HEK293T (cell line): ENCODE results near the gene CDH4.

Experiments
- CTCF ChIA-PET: fragments of 350-600 bp; formaldehyde crosslinking; extraction: SDS; loops from one replicate; lab custom pipeline; 2021; ENCODE audit warnings: antibody characterized with exemption, inconsistent platforms; lab: Yijun Ruan, JAX
- POLR2A ChIA-PET: fragments of 350-600 bp; formaldehyde crosslinking; extraction: SDS; loops from one replicate; lab custom pipeline; 2020; ENCODE audit warnings: antibody characterized with exemption, inconsistent platforms; lab: Yijun Ruan, JAX
- DNase-seq: peaks from one replicate; pipeline ENCODE4 v3.0.0; 2012; ENCODE audit warnings: mixed read lengths; ENCODE audit errors: extremely low spot score
- ARNT ChIP-seq: fragments of 450-650 bp; IDR thresholded peaks from 2 replicates; pipeline ENCODE4 v1.6.1; 2017; ENCODE audit warnings: mild to moderate bottlenecking
- BHLHE40 ChIP-seq: fragments of 450-650 bp; IDR thresholded peaks from 2 replicates; pipeline ENCODE4 v1.6.1; 2016; ENCODE audit warnings: mild to moderate bottlenecking, moderate library complexity, borderline replicate concordance
- CTBP1 ChIP-seq: fragments of 450-650 bp; IDR thresholded peaks from 2 replicates; pipeline ENCODE4 v1.6.1; 2016; ENCODE audit warnings: borderline replicate concordance
- ELF4 ChIP-seq: fragments of 450-650 bp; IDR thresholded peaks from 2 replicates; pipeline ENCODE4 v1.6.1; 2017; ENCODE audit warnings: antibody characterized with exemption
- FOXA1 ChIP-seq: fragments of 450-650 bp; IDR thresholded peaks from 2 replicates; pipeline ENCODE4 v1.6.1; 2016; ENCODE audit warnings: mild to moderate bottlenecking
- FOXK2 ChIP-seq: fragments of 450-650 bp; IDR thresholded peaks from 2 replicates; pipeline ENCODE4 v1.6.1; 2016; ENCODE audit warnings: mild to moderate bottlenecking
- FOXM1 ChIP-seq: fragments of 450-650 bp; IDR thresholded peaks from 2 replicates; pipeline ENCODE4 v1.6.1; 2017; ENCODE audit warnings: mild to moderate bottlenecking, borderline replicate concordance
- HDGF ChIP-seq: fragments of 450-650 bp; IDR thresholded peaks from 2 replicates; pipeline ENCODE4 v1.6.1; 2017; ENCODE audit warnings: antibody characterized with exemption, borderline replicate concordance
- L3MBTL2 ChIP-seq: fragments of 450-650 bp; conservative IDR thresholded peaks from 2 replicates; pipeline ENCODE4 v1.6.1; 2016; ENCODE audit warnings: mild to moderate bottlenecking
- LEF1 ChIP-seq: fragments of 450-650 bp; IDR thresholded peaks from 2 replicates; pipeline ENCODE4 v1.6.1; 2017; ENCODE audit warnings: mild to moderate bottlenecking, borderline replicate concordance
- NFRKB ChIP-seq: fragments of 450-650 bp; IDR thresholded peaks from 2 replicates; pipeline ENCODE4 v1.6.1; 2016; ENCODE audit warnings: mild to moderate bottlenecking, moderate library complexity
- PKNOX1 ChIP-seq: fragments of 450-650 bp; IDR thresholded peaks from 2 replicates; pipeline ENCODE4 v1.6.1; 2016
- SP1 ChIP-seq: fragments of 450-650 bp; IDR thresholded peaks from 2 replicates; pipeline ENCODE4 v1.6.1; 2017
- SUZ12 ChIP-seq: fragments of 450-650 bp; IDR thresholded peaks from 2 replicates; pipeline ENCODE4 v1.6.1; 2016; ENCODE audit warnings: mild to moderate bottlenecking
- TARDBP ChIP-seq: fragments of 450-650 bp; IDR thresholded peaks from 2 replicates; pipeline ENCODE4 v1.6.1; 2016
- ZNF384 ChIP-seq: fragments of 450-650 bp; IDR thresholded peaks from 2 replicates; pipeline ENCODE4 v1.6.1; 2016

Gene CDH4

DNA sequence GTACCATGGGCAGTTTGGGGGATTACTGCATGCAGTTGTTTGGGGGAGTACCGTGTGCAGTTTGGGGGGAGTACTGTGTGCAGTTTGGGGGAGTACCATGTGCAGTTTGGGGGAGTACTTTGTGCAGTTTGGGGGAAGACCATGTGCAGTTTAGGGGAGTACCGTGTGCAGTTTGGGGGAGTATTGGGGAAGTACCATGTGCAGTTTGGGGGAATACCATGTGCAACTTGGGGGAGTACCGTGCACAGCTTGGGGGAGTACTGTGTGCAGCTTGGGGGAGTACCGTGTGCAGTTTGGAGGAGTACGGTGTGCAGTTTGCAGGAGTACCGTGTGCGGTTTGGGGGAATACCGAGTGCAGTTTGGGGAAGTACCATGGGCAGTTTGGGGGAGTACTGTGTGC lies 22.3 kb downstream of the CDH4 start:
- no peak for DNase-seq
- POLR2A ChIA-PET = no interaction called here
- CTCF ChIA-PET = no interaction called here
- TF ChIP-seq TARDBP (no peak), FOXA1 (no peak), ARNT (no peak), LEF1 (no peak), L3MBTL2 (no peak), PKNOX1 (no peak), ZNF384 (no peak), CTBP1 (no peak), FOXK2 (no peak), BHLHE40 (no peak)

DNA sequence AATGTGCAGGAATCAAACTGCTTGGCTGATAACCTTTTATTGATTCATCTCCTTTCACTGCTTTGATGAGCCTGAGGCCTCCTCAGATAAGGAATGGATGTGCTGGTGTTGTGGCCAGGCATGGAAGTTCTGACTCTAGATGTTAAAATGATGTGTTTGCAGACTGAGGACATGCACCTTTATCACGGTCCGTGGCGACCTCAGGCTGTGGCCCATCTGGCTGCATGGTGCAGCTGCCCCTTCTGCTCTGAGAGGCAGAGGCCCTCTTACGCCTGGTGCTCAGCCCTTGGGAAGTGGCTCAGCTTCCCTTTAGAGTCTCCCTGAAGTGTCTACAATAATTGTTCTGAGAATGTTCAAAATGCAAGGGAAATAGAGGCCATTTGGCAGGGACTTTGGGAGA lies 26.2 kb downstream of the CDH4 start:
- ChIA-PET POLR2A (no interaction called here), CTCF (no interaction called here)
- TF ChIP-seq HDGF (no peak), ARNT (no peak), FOXM1 (no peak), ELF4 (no peak), TARDBP (no peak), PKNOX1 (no peak), NFRKB (no peak), FOXA1 (no peak), LEF1 (no peak), SP1 (no peak), BHLHE40 (no peak), L3MBTL2 (no peak), ZNF384 (no peak), FOXK2 (no peak), CTBP1 (no peak), SUZ12 (no peak)
- DNase-seq = no peak

GRCh38 chr20:61279621-61280150 lies 27.6 kb downstream of the CDH4 start:
- DNase-seq = no peak
- ChIA-PET CTCF (no interaction called here), POLR2A (no interaction called here)
- TF ChIP-seq FOXA1 (no peak), HDGF (no peak), TARDBP (no peak), ELF4 (no peak), L3MBTL2 (no peak), CTBP1 (no peak), ARNT (no peak), PKNOX1 (no peak), FOXK2 (no peak), NFRKB (no peak), SUZ12 (no peak), BHLHE40 (no peak), LEF1 (no peak), FOXM1 (no peak), SP1 (no peak), ZNF384 (no peak)

DNA sequence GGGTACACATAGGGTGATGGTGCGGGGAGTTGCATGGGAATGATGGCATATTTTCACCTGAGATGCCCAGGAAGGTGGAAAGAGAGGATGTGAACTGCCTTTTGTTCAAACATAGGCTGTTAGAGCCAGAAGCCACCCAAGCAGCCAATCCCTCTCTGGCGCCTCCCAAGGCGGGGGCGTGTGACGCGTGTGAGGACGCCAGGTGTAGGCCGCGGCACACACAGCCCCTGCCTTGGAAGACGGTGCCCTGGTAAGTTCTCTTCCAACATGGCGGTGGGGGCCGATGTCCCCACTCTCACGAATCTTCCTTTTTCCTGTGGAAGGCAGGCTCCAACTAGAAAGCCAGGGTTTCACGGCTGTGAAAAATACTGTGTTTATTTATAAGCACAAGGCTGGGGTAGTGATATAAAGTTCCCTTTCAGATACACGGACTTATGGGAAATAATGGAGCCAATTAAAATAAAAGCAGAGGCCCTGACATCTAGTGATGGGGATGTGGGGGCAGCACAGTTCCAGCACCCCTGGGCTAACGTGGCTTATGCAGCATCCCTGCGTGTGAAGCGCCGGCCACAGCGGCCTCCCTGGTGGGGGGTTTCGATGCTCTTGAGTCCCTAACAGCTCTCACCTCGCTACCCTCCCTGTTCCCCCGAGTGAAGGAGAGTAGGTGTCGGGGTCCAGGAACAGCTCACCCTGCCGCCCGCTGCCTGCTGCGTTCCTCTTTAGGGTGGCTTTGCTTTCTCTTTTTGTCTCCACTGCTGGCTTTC lies 28.3 kb downstream of the CDH4 start:
- POLR2A ChIA-PET = no interaction called here
- TF ChIP-seq ARNT = no peak
- TF ChIP-seq NFRKB = no peak
- no peak for TF ChIP-seq L3MBTL2
- TF ChIP-seq TARDBP = no peak
- no peak for TF ChIP-seq HDGF
- no peak for TF ChIP-seq ELF4
- no peak for TF ChIP-seq FOXK2
- no peak for TF ChIP-seq CTBP1
- TF ChIP-seq LEF1 = no peak
- no peak for TF ChIP-seq PKNOX1
- TF ChIP-seq SUZ12 = no peak
- TF ChIP-seq BHLHE40 = no peak
- TF ChIP-seq FOXA1 = no peak
- no peak for TF ChIP-seq FOXM1
- TF ChIP-seq SP1 = no peak
- TF ChIP-seq ZNF384 = no peak
- DNase-seq = no peak
- CTCF ChIA-PET = no interaction called here

GRCh38 chr20:61281286-61281795 lies 29.3 kb downstream of the CDH4 start:
- CTCF ChIA-PET = no interaction called here
- DNase-seq = no peak
- POLR2A ChIA-PET = no interaction called here
- TF ChIP-seq TARDBP = no peak
- TF ChIP-seq ELF4 = no peak
- TF ChIP-seq HDGF = no peak
- TF ChIP-seq FOXA1 = no peak
- no peak for TF ChIP-seq L3MBTL2
- no peak for TF ChIP-seq SUZ12
- no peak for TF ChIP-seq CTBP1
- no peak for TF ChIP-seq FOXM1
- no peak for TF ChIP-seq NFRKB
- no peak for TF ChIP-seq BHLHE40
- TF ChIP-seq FOXK2 = no peak
- no peak for TF ChIP-seq LEF1
- no peak for TF ChIP-seq ZNF384
- no peak for TF ChIP-seq ARNT
